OCI-LY3 (cell line): ENCODE results near the gene ANXA1.

Source experiments
- H2AFZ ChIP-seq: fragments of 200-600, 300-600 bp; shearing (Covaris generic); 2 replicates; pipeline ENCODE4 v1.6.0; 2014; ENCODE audit warnings: antibody characterized with exemption, low read depth, low read length
- H3K27ac ChIP-seq: fragments of 200-600, 300-600 bp; sonication (generic); 2 replicates; pipeline ENCODE4 v1.5.1; 2014; ENCODE audit warnings: mild to moderate bottlenecking, low read length, moderate library complexity, mixed read lengths
- H3K27me3 ChIP-seq: fragments of 200-600, 300-600 bp; sonication (generic); 2 replicates; pipeline ENCODE4 v1.6.1; 2014; ENCODE audit warnings: low read depth, low read length, mixed read lengths
- H3K36me3 ChIP-seq: fragments of 200-600, 300-600 bp; sonication (generic); replicated peaks from 2 replicates; pipeline ENCODE3; 2014; ENCODE audit warnings: low read depth, low read length, mixed read lengths
- H3K4me1 ChIP-seq: fragments of 300-600, 200-600 bp; sonication (generic); 2 replicates; pipeline ENCODE4 v1.6.1; 2014; ENCODE audit warnings: low read length, mixed read lengths
- H3K4me2 ChIP-seq: fragments of 200-600, 300-600 bp; sonication (generic); 2 replicates; pipeline ENCODE4 v1.6.1; 2014; ENCODE audit warnings: low read length, mixed read lengths
- H3K4me3 ChIP-seq: fragments of 300-600, 200-600 bp; sonication (generic); 2 replicates; pipeline ENCODE4 v1.5.1; 2014; ENCODE audit warnings: antibody characterized with exemption, mild to moderate bottlenecking, low read length, moderate library complexity
- H3K79me2 ChIP-seq: fragments of 300-600, 200-600 bp; shearing (Covaris generic); 2 replicates; pipeline ENCODE4 v1.6.1; 2014; ENCODE audit warnings: mild to moderate bottlenecking, low read length, mixed read lengths
- H3K9ac ChIP-seq: fragments of 300-600, 200-600 bp; shearing (Covaris generic); 2 replicates; pipeline ENCODE4 v1.6.0; 2014; ENCODE audit warnings: mild to moderate bottlenecking, low read length, moderate library complexity
- H3K9me3 ChIP-seq: fragments of 200-600, 300-600 bp; shearing (Covaris generic); 2 replicates; pipeline ENCODE4 v1.6.1; 2014; ENCODE audit warnings: low read length, mixed read lengths; ENCODE audit not compliant: insufficient read depth
- H4K20me1 ChIP-seq: fragments of 200-600, 300-600 bp; sonication (generic); 2 replicates; pipeline ENCODE4 v1.6.1; 2016; ENCODE audit warnings: low read length, mixed read lengths; ENCODE audit not compliant: insufficient read depth
- EZH2phosphoT487 ChIP-seq: fragments of 200-600 bp; shearing (Covaris generic); IDR thresholded peaks from 2 replicates; pipeline ENCODE4 v1.6.1; 2018; ENCODE audit warnings: antibody characterized with exemption, mixed run types, low read depth
- TF ChIP-seq, protein P1 (sequence below): fragments of 200-600, 300-600 bp; sonication (generic); IDR thresholded peaks from 2 replicates; pipeline ENCODE4 v1.5.1; 2014; ENCODE audit warnings: antibody characterized with exemption, low read length, low read depth

Gene ANXA1

DNA sequence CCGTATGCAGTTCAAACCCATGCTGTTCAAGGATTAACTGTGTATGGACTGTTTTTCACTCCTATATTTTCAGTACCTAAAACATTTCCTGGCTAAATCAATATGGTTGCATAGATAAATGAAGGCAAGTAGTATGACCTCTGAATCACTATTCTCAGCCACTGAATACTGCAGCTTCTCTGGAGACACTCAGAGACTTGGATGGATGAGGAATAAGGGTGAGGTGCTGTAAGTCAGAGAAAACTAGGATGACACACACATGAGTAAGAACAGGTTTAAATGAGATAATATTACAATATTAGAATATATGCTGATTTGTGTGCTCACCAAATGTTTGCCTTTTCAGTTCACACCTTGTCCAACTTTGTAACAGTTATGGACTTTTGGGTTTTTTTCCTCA lies 26.0 kb upstream of the ANXA1 start:
- no peak overlapping the region for H2AFZ ChIP-seq
- TF ChIP-seq EZH2phosphoT487, result no peak
- TF ChIP-seq, protein P1, sequence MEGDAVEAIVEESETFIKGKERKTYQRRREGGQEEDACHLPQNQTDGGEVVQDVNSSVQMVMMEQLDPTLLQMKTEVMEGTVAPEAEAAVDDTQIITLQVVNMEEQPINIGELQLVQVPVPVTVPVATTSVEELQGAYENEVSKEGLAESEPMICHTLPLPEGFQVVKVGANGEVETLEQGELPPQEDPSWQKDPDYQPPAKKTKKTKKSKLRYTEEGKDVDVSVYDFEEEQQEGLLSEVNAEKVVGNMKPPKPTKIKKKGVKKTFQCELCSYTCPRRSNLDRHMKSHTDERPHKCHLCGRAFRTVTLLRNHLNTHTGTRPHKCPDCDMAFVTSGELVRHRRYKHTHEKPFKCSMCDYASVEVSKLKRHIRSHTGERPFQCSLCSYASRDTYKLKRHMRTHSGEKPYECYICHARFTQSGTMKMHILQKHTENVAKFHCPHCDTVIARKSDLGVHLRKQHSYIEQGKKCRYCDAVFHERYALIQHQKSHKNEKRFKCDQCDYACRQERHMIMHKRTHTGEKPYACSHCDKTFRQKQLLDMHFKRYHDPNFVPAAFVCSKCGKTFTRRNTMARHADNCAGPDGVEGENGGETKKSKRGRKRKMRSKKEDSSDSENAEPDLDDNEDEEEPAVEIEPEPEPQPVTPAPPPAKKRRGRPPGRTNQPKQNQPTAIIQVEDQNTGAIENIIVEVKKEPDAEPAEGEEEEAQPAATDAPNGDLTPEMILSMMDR, result no peak
- H3K9me3 ChIP-seq, result no peaks in the 10 kb centered on the region
- no peak overlapping the region for H3K4me3 ChIP-seq
- H3K36me3 ChIP-seq, result no peaks in the 10 kb centered on the region
- no peak overlapping the region for H3K27ac ChIP-seq
- no peaks in the 10 kb centered on the region for H4K20me1 ChIP-seq
- H3K79me2 ChIP-seq, result no peaks in the 10 kb centered on the region
- no peak overlapping the region for H3K9ac ChIP-seq
- H3K27me3 ChIP-seq, result no peaks in the 10 kb centered on the region
- H3K4me1 ChIP-seq, result no peaks in the 10 kb centered on the region
- no peak overlapping the region for H3K4me2 ChIP-seq

DNA sequence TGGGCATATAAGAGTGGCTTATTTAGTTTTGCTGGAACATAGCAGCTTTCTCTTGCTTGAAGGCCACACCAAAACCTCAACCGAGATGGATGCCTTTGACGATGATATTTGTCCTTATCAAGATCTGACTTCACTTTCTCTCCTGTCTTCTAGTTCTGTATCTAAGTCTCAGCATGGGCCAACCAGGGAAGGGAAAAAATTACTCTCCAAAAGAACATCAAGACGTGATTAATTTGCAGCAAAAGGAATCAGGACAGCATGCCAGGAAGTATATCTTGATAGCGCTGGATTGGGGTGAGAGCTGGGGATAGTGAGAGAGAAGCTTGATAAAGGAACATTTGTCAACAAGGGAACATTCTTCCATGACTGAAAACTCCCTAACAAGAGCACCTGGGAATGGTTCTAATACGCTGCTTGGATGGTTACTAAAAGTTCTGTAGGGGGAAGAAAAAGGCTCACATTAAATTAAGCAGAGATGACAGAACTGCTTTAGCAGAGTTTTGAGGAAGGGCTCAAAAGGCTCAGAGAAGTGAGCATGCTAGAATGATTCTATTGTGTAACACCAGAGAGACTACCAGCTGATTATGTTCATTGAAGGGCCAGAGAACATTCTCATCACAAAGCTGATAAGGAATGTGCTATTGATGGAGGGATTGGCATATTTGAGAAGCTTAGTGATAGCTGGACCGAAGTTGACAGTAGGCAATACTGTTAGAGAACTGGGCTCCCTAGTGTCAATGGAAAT lies 21.6 kb upstream of the ANXA1 start:
- Histone ChIP-seq H3K9me3 (no peaks in the 10 kb centered on the region), H3K36me3 (no peaks in the 10 kb centered on the region), H3K4me3 (no peak overlapping the region), H3K27ac (no peak overlapping the region), H4K20me1 (no peaks in the 10 kb centered on the region), H3K79me2 (no peaks in the 10 kb centered on the region), H3K27me3 (no peaks in the 10 kb centered on the region), H3K9ac (no peak overlapping the region), H3K4me1 (peaks cover 20% of the 10 kb centered on the region), H2AFZ (no peak overlapping the region), H3K4me2 (no peak overlapping the region)
- TF ChIP-seq, protein P1, result no peak
- no peak for TF ChIP-seq EZH2phosphoT487

DNA sequence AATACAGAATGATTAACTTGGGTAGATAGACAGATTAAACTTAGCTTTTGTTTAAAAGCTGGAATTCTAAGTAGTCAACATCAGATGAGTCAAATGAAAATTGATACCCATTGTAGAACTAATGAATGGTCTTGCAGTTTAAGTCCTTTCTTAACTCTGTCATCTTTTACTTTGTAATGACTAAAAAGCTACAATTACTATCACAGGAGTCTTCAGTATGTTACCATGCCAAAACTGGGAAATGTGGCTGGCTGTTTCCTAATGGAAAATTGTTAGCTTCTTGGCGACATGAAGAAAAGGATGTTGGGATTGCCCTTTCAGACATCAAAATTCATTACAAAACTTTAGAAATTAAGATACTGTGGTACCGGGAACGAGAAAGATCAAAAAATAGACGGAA lies 20.2 kb upstream of the ANXA1 start:
- TF ChIP-seq, protein P1, result no peak
- TF ChIP-seq EZH2phosphoT487, result no peak
- Histone ChIP-seq H3K27ac (no peak overlapping the region), H3K4me1 (peaks cover 20% of the 10 kb centered on the region), H3K9ac (peak overlapping the region; percentile 56; the same call in 1 of the 2 replicates), H2AFZ (peak overlapping the region; percentile 89), H3K79me2 (no peaks in the 10 kb centered on the region), H3K4me2 (peak overlapping the region; percentile 81), H3K4me3 (peak overlapping the region; percentile 78), H3K9me3 (no peaks in the 10 kb centered on the region), H3K27me3 (no peaks in the 10 kb centered on the region), H3K36me3 (no peaks in the 10 kb centered on the region), H4K20me1 (no peaks in the 10 kb centered on the region)

DNA sequence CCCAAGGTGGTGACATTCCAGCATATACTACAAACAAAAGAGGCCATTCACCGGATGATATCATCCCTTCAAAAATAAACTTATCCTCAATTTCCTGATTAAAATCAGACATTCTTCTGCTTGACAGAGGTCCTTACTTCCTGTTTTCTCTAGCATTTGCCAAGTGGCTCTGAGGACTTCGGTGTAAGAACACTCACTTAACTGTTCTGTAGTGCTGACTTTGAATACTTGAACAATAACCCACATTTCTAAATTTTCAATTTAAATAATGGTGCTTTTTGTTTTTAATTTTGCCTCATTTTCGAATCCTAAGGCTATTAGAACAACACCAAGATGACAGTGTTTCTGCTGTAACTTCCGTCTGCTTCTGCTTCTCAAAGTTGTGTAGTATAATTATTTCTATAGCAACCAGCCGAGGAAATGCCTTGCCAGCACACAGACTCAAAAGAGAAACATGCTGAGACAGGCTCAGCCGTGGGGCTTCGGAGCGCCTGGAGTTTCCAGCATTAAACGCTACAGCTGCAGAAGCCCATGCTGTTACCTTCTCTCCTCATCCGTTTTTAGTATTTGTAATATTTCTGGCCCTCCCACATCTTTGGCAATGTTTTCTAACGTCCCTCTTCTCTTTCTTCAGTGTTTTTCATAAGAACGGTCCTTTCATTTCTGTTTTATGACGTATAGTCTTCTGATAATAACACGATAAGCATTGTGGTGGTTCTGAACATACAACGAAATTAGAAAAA lies 19.5 kb upstream of the ANXA1 start:
- peak overlapping the region; percentile 40 for H3K27ac ChIP-seq
- peak overlapping the region; percentile 56 for H3K9ac ChIP-seq
- H3K4me2 ChIP-seq, result peak overlapping the region; percentile 81
- H4K20me1 ChIP-seq, result no peaks in the 10 kb centered on the region
- TF ChIP-seq EZH2phosphoT487, result no peak
- TF ChIP-seq, protein P1, result no peak
- H3K36me3 ChIP-seq, result no peaks in the 10 kb centered on the region
- no peaks in the 10 kb centered on the region for H3K27me3 ChIP-seq
- peak overlapping the region; percentile 78 for H3K4me3 ChIP-seq
- peaks cover 20% of the 10 kb centered on the region for H3K4me1 ChIP-seq
- no peaks in the 10 kb centered on the region for H3K79me2 ChIP-seq
- no peaks in the 10 kb centered on the region for H3K9me3 ChIP-seq
- H2AFZ ChIP-seq, result peak overlapping the region; percentile 89
